GM18868 (cell line): Measurements from ENCODE around the gene FAM3C.
"Not testable (repeated sequence)": the region's sequence is repeated elsewhere in the genome, so short reads cannot be mapped to it uniquely, and the experiment has no call there.

Source experiments
- ATAC-seq: cut with Tn5 transposase; IDR thresholded peaks from one replicate; pipeline ENCODE4 v1.9.1; 2021; ENCODE audit warnings: mild to moderate bottlenecking, moderate library complexity; ENCODE audit not compliant: unreplicated experiment

Gene FAM3C

GRCh38 chr7:121334875-121335648 lies 61.0 kb downstream of the FAM3C start:
- ATAC-seq: no peak

GRCh38 chr7:121334376-121334775 lies 61.7 kb downstream of the FAM3C start:
- no peak for ATAC-seq

- ATAC-seq: no peak
Measured at GRCh38 chr7:121331574-121331973, 64.5 kb downstream of the FAM3C start.

GRCh38 chr7:121331048-121331447 lies 65.1 kb downstream of the FAM3C start:
- no peak for ATAC-seq

GRCh38 chr7:121330053-121330833 lies 65.9 kb downstream of the FAM3C start:
- peak; percentile 37 for ATAC-seq

- ATAC-seq: peak; percentile 62
Measured at GRCh38 chr7:121329191-121330052, 66.7 kb downstream of the FAM3C start.

GRCh38 chr7:121328508-121329190 lies 67.5 kb downstream of the FAM3C start, which contains the start of gene WNT16:
Gene WNT16 (plus strand): TSS chr7:121329000. CDS start chr7:121329293, 293 bp downstream.
- ATAC-seq: no peak

- ATAC-seq: no peak
Measured at GRCh38 chr7:121327671-121328070, 68.4 kb downstream of the FAM3C start.

- no peak for ATAC-seq
Measured at GRCh38 chr7:121323515-121324302, 72.4 kb downstream of the FAM3C start.

GRCh38 chr7:121322460-121322859 lies 73.6 kb downstream of the FAM3C start:
- no peak for ATAC-seq

GRCh38 chr7:121315170-121315569 lies 80.9 kb downstream of the FAM3C start:
- ATAC-seq: not testable (repeated sequence)

- ATAC-seq: peak; percentile 95
Measured at GRCh38 chr7:121313793-121314676, 82.1 kb downstream of the FAM3C start.

GRCh38 chr7:121313220-121313792 lies 82.8 kb downstream of the FAM3C start:
- no peak for ATAC-seq

- ATAC-seq: peak; percentile 51
Measured at GRCh38 chr7:121307021-121307574, 89.0 kb downstream of the FAM3C start.

- ATAC-seq: peak; percentile 32
Measured at GRCh38 chr7:121306565-121306964, 89.5 kb downstream of the FAM3C start.

GRCh38 chr7:121305109-121305508 lies 91.0 kb downstream of the FAM3C start:
- ATAC-seq: no peak

GRCh38 chr7:121304102-121304658 lies 91.9 kb downstream of the FAM3C start:
- ATAC-seq: no peak
